Measurements from ENCODE around the gene ZNF749. TPM values are rescaled to one million over a fixed set of nuclear protein-coding genes. Genes with fewer than 3 reads are reported as not detected.
A peak's percentile ranks its signal among the peaks of the same experiment; 100 is the strongest.

Gene ZNF749
- total and polyA plus RNA-seq, 2 of the 4 experiments (the other 2 are of a cell fraction), result 7.9 to 9.9 TPM

GRCh38 chr19:57389730-57390598, 45.2 kb upstream of the ZNF749 start, which contains the start of gene ZNF548:
Gene ZNF548 (plus strand): TSS chr19:57389854. CDS start chr19:57390100, 246 bp downstream.
- Histone ChIP-seq H3K56ac (ENCODE audit: extremely low read depth, insufficient read depth, low read length) (peak within 1 kb of the TSS; percentile 65), H3K4ac (ENCODE audit: low read depth, low read length) (peak within 1 kb of the TSS; percentile 51), H4K5ac (ENCODE audit: low read depth, low read length) (peak within 1 kb of the TSS; percentile 93), H2BK20ac (ENCODE audit: low read depth, low read length) (peak within 1 kb of the TSS; percentile 16; the same call in 1 of the 2 replicates), H2BK15ac (ENCODE audit: low read depth, low read length) (peak within 1 kb of the TSS; percentile 96), H3K27me3 (ENCODE audit: control insufficient read depth, insufficient read depth, low read length) (no peaks in the 10 kb centered on the region), H3K4me2 (ENCODE audit: low read depth, low read length) (peak within 1 kb of the TSS; percentile 84), H3K79me1 (ENCODE audit: low read depth in 1 of 2, low read length in 2 of 2) (peaks cover 4 to 31% of the 10 kb centered on the region in 2 experiments; a peak in 3 of 4 replicates), H3K27ac (ENCODE audit: insufficient read depth, low read length) (peak within 1 kb of the TSS; percentile 31), H3K9me3 (ENCODE audit: control insufficient read depth, insufficient read depth, low read length) (no peaks in the 10 kb centered on the region), H3K4me3 (ENCODE audit: insufficient read depth, low read depth, low read length) (peak within 1 kb of the TSS; percentile 50), H3K36me3 (ENCODE audit: control insufficient read depth, insufficient read depth, low read length) (peaks cover 8% of the 10 kb centered on the region), H3K4me1 (ENCODE audit: control insufficient read depth, insufficient read depth, low read length) (peaks cover 2% of the 10 kb centered on the region; the same call in 1 of the 2 replicates), H3K9me1 (ENCODE audit: insufficient read depth, low read length) (no peaks in the 10 kb centered on the region), H4K20me1 (ENCODE audit: insufficient read depth, low read length) (peaks cover 4% of the 10 kb centered on the region; the same call in 1 of the 2 replicates), H4K8ac (ENCODE audit: low read depth in 2 of 2, low read length in 2 of 2) (peak within 1 kb of the TSS; percentile 98), H3K14ac (replicated peaks; ENCODE audit: low read depth, low read length) (peak within 1 kb of the TSS; percentile 66), H2AK5ac (ENCODE audit: low read depth, low read length) (peak within 1 kb of the TSS; percentile 50), H4K91ac (ENCODE audit: insufficient read depth, low read depth, low read length) (peak within 1 kb of the TSS; percentile 72), H2BK5ac (ENCODE audit: low read depth, low read length, poor library complexity, severe bottlenecking) (peak within 1 kb of the TSS; percentile 67), H3K23ac (ENCODE audit: low read depth, low read length) (peak within 1 kb of the TSS; percentile 50; the same call in 1 of the 2 replicates), H3K9ac (ENCODE audit: low read depth, low read length) (peak within 1 kb of the TSS; percentile 49), H3K18ac (ENCODE audit: low read depth, low read length) (peak within 1 kb of the TSS; percentile 11; the same call in 1 of the 2 replicates), H2AFZ (replicated peaks; ENCODE audit: low read length, poor library complexity) (peak within 1 kb of the TSS; percentile 95), H2BK120ac (ENCODE audit: low read depth, low read length) (peak within 1 kb of the TSS; percentile 27), H2AK9ac (replicated peaks; ENCODE audit: low read depth, low read length, poor library complexity) (peak within 1 kb of the TSS; percentile 93)
- POLR2A ChIA-PET (ENCODE audit: unreplicated experiment), result interaction anchor here (0.5 to 1.0 kb wide), 2 partner anchors 27 to 285 kb away, joined by 3 read pairs; no protein-coding TSS in a partner anchor
- in situ Hi-C loops (cut with MboI; ENCODE audit: low sequenced_read_pairs) (loop anchor here (25.0 kb wide), 1 partner anchor 978 kb away; the partner anchor contains the start of gene ZNF583), dilution Hi-C loops (cut with HindIII; ENCODE audit: low sequenced_read_pairs, unreplicated experiment) (no loop called here), intact Hi-C loops (cut with micrococcal nuclease) (no loop called here)
- ATAC-seq (ENCODE audit: low read depth) (peak; percentile 96), DNase-seq (peak; percentile 100)
- no TSS peak for BruUV-seq (replicated peaks)
- 0% methylated on average over 28 of the region's 50 CpGs; no CpG with 5 or more reads in 1 of the 2 experiments for WGBS, 2 experiments (ENCODE audit: extremely low coverage in 2 of 2, insufficient read length in 1 of 2)
- CTCF ChIA-PET, result interaction anchor here (0.7 to 1.0 kb wide), 2 partner anchors 16 to 23 kb away, joined by 3 to 4 read pairs; no protein-coding TSS in a partner anchor
- TF ChIP-seq FOS (IDR thresholded peaks at IDR 0.05; ENCODE audit: low read depth, low read length) (peak; percentile 53), SMC3 (IDR thresholded peaks at IDR 0.05; ENCODE audit: low read depth, low read length) (0 out of 2 replicates have a peak, but pooled peaks have one; percentile 8), RAD21 (IDR thresholded peaks at IDR 0.05; ENCODE audit: low read length) (no peak), CTCF (conservative IDR thresholded peaks at IDR 0.05; ENCODE audit: low read depth, low read length) (peak; percentile 34), RFX5 (IDR thresholded peaks at IDR 0.05; ENCODE audit: low read depth, low read length) (no peak), CEBPB (IDR thresholded peaks at IDR 0.05; ENCODE audit: low read depth, low read length) (peak; percentile 95), POLR2A (IDR thresholded peaks at IDR 0.05; ENCODE audit: low read depth, low read length) (peak; percentile 87), USF2 (IDR thresholded peaks at IDR 0.05; ENCODE audit: low read depth, low read length) (no peak), MXI1 (IDR thresholded peaks at IDR 0.05; ENCODE audit: borderline replicate concordance, low read depth, low read length) (no peak), NFE2L2 (IDR thresholded peaks at IDR 0.05; ENCODE audit: low read depth, low read length) (no peak; the same call in 1 of the 2 replicates), MAZ (IDR thresholded peaks at IDR 0.05; ENCODE audit: borderline replicate concordance, low read depth, low read length) (0 out of 2 replicates have a peak, but pooled peaks have one; percentile 23), RCOR1 (IDR thresholded peaks at IDR 0.05; ENCODE audit: insufficient replicate concordance, low read length) (no peak), BHLHE40 (IDR thresholded peaks at IDR 0.05; ENCODE audit: low read depth, low read length) (0 out of 2 replicates have a peak, but pooled peaks have one; percentile 6), CHD1 (IDR thresholded peaks at IDR 0.05; ENCODE audit: low read depth, low read length) (no peak)

Data from IMR-90 (cell line).